Mucosa of descending colon (tissue), 3 donors: ENCODE data around the gene PDXP. TPM values are rescaled to one million over a fixed set of nuclear protein-coding genes. Genes with fewer than 3 reads are reported as not detected.
"Not testable (repeated sequence)": the region's sequence is repeated elsewhere in the genome, so short reads cannot be mapped to it uniquely, and the experiment has no call there.

Experiments used
- ATAC-seq: fragments of 200-7000 bp; cut with Tn5 transposase; one replicate; pipeline ENCODE4 v1.9.1; 2020; ENCODE audit warnings: mild to moderate bottlenecking, moderate library complexity
- DNase-seq, 3 donors: peaks; one replicate each; pipeline ENCODE4 v3.0.0-alpha.2; 2020
- H3K36me3 ChIP-seq: fragments of 200-600 bp; one replicate; pipeline ENCODE4 v1.8.0; 2021; ENCODE audit warnings: low read depth, mild to moderate bottlenecking
- H3K4me1 ChIP-seq: fragments of 200-600 bp; one replicate; pipeline ENCODE4 v1.8.0; 2021; ENCODE audit warnings: low read depth, mild to moderate bottlenecking
- H3K4me3 ChIP-seq: fragments of 200-600 bp; one replicate; pipeline ENCODE4 v1.8.0; 2021; ENCODE audit warnings: mild to moderate bottlenecking
- H3K9me3 ChIP-seq: fragments of 200-600 bp; one replicate; pipeline ENCODE4 v1.8.0; 2021; ENCODE audit warnings: mild to moderate bottlenecking
- intact Hi-C, 2 donors: fragments of 100-400 bp; cut with DNase I in 1 of 2; cut with micrococcal nuclease in 1 of 2; formaldehyde crosslinking; loops; one replicate each; pipeline versions ENCODE4 v1.11.0 to v1.11.1; 2022; cut with DNase I, micrococcal nuclease
- total RNA-seq, 3 donors: library from RNA; stranded (reverse); fragmentation: NEBNext Ultra II Directional in 2 of 3; extraction: Animal tissue kit (Norgen Biotek cat#: 25700) in 2 of 3; gene quantifications; one replicate each; pipeline versions ENCODE4 v1.2.1 to v1.2.4, GENCODE V29; 2021 to 2023
- TF ChIP-seq, protein P1 (sequence below): fragments of 200-600 bp; IDR thresholded peaks from one replicate; pipeline ENCODE4 v1.8.0; 2022; ENCODE audit warnings: antibody characterized with exemption, mild to moderate bottlenecking
- donor health status: DM: no; HTN: no; CAD: no; lungs with moderate emphysema.
- donor health status: DM: no; HTN: no; CAD: no.
- donor health status: DM: no; HTN: yes; CAD: no.

PDXP gene
- total RNA-seq, 3 donors from 2014 or later: 26.8 to 43.3 (median 40.6) TPM

DNA sequence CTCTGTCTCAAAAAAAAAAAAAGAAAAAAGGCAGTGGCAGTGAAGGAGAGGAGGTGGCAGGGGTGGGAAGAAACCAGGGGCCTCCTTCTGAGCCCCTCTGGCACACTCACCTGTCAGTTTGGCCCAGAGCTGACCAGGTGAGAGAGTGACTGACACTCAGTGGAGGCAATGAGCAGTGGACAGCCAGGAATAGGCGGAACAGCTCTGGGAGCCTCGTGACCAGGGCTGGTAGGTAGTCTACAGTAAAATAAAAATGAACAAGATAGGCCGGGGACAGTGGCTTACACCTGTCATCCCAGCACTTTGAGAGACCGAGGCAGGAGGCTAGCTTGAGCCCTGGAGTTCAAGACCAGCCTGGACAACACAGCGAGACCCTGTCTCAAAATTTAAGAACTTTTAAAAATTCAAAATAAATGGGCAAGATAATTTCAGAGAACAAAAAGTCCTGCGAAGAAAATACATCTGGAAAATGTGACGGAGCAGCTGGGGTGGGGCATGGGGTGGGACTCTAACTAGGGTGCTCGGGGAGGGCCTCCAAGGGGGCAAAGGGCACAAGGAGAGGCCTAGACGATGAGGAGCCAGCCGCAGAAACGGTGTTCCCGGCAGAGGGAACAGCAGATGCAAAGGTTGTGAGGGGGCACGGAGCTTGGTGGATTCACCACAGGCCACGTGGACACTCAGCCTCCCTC lies 3.8 kb upstream of the PDXP start:
- H3K4me3 ChIP-seq: no peak overlapping the region
- H3K9me3 ChIP-seq: no peaks in the 10 kb centered on the region
- intact Hi-C loops: no loop called here
- peaks cover 4% of the 10 kb centered on the region for H3K36me3 ChIP-seq
- H3K4me1 ChIP-seq: peaks cover 27% of the 10 kb centered on the region
- TF ChIP-seq, protein P1, sequence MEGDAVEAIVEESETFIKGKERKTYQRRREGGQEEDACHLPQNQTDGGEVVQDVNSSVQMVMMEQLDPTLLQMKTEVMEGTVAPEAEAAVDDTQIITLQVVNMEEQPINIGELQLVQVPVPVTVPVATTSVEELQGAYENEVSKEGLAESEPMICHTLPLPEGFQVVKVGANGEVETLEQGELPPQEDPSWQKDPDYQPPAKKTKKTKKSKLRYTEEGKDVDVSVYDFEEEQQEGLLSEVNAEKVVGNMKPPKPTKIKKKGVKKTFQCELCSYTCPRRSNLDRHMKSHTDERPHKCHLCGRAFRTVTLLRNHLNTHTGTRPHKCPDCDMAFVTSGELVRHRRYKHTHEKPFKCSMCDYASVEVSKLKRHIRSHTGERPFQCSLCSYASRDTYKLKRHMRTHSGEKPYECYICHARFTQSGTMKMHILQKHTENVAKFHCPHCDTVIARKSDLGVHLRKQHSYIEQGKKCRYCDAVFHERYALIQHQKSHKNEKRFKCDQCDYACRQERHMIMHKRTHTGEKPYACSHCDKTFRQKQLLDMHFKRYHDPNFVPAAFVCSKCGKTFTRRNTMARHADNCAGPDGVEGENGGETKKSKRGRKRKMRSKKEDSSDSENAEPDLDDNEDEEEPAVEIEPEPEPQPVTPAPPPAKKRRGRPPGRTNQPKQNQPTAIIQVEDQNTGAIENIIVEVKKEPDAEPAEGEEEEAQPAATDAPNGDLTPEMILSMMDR: no peak
- DNase-seq (peak; percentile 82 to 84 (median 83)), ATAC-seq (peak; percentile 46)

DNA sequence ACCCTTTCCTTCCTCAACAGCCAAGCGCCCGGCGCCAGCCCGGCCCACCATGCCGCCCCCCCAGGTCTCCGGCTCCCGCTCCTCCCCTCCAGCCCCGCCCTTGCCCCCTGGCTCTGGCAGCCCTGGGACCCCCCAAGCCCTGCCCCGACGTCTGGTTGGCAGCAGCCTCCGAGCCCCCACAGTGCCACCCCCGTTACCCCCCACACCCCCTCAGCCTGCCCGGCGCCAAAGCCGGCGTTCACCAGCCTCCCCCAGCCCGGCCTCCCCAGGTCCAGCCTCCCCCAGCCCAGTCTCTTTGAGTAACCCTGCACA lies 3.3 kb upstream of the PDXP start:
- peaks cover 4% of the 10 kb centered on the region for H3K36me3 ChIP-seq
- ATAC-seq (no peak), DNase-seq (no peak)
- no peak overlapping the region for H3K4me3 ChIP-seq
- peaks cover 31% of the 10 kb centered on the region for H3K4me1 ChIP-seq
- H3K9me3 ChIP-seq: no peaks in the 10 kb centered on the region
- TF ChIP-seq, protein P1: no peak
- intact Hi-C loops: no loop called here

DNA sequence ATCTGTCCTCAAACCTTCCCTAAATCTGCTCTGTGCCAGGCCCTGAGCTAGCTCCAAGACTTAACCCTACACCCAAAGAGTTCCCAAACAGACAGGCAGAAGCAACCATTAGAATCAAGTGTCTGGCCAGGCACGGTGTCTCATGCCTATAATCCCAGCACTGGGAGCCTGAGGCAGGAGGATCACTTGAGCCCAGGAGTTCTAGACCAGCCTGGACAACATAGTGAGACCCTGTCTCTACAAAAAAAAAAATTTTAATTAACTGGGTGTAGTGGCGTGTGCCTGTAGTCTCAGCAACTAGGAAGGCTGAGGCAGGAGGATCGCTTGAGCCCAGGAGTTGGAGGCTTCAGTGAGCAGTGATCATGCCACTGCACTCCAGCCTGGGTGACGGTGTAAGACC lies 1.9 kb upstream of the PDXP start:
- H3K9me3 ChIP-seq, H3K36me3 ChIP-seq, intact Hi-C loops, H3K4me3 ChIP-seq, ATAC-seq, DNase-seq: not testable (repeated sequence)
- H3K4me1 ChIP-seq: peaks cover 43% of the 10 kb centered on the region

DNA sequence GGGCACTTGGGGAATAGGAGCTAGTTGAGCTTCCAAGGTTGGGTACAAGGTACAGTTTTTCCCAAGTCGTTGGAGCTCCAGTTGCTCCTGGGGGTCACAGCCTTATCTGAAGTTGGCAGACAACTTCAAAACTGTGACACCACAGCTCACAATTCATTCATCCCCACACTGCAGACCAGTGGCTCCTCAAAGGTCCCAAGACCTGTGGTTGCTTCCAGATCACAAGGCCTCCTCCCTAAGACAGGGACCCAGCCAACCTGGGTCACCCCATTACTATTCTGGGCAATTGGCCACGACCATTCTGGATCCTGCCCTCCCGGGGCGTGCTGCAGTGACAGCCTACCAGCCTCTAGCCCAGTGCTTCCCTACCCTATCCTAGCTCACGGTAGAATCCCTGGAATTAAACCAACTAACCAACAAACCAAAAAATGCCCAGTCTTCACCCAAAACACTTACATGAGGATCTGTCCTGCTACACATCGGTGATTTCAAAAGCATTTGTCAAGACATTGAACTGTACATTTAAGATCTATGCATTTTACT lies 862 bp upstream of the PDXP start:
- TF ChIP-seq, protein P1: no peak
- Histone ChIP-seq H3K36me3 (peaks cover 4% of the 10 kb centered on the region), H3K9me3 (no peaks in the 10 kb centered on the region), H3K4me1 (peaks cover 51% of the 10 kb centered on the region), H3K4me3 (peak overlapping the region; percentile 46)
- ATAC-seq (no peak), DNase-seq (peak in 1 of 3 donors; percentile 32)
- intact Hi-C loops: no loop called here

DNA sequence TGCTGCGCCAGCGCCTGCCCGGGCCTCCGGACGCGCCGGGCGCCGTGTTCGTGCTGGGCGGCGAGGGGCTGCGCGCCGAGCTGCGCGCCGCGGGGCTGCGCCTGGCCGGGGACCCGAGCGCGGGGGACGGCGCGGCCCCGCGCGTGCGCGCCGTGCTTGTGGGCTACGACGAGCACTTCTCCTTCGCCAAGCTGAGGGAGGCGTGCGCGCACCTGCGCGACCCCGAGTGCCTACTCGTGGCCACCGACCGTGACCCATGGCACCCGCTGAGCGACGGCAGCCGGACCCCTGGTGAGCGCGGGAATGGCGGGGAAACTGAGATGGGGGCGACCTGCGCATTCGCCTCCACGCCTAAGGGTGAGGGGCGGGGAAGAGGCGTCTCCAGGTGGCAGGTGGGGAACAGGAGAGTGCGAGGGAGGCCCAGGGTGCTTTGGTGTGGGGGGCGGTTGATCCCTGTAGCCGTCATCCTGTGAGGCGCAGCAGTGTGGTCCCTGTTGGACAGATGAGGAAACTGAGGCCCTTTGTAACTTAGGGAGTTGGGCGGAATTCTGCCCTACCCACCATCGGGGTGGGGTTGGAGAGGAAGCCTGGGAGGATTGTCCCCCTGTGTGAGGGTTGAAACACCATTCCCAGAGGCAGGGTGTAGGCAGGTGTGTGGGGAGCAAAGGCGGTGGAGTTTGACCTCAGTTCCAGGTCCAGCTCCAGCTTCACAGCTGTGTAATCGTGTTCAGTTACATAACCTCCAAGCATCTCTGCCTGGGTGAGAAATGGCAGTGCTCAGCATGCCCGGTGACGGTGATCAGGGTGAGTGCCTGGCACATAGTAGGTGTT lies 758 bp downstream of the PDXP start:
- H3K9me3 ChIP-seq: no peaks in the 10 kb centered on the region
- H3K36me3 ChIP-seq: no peaks in the 10 kb centered on the region
- peak overlapping the region; percentile 46 for H3K4me3 ChIP-seq
- TF ChIP-seq, protein P1: no peak
- peaks cover 51% of the 10 kb centered on the region for H3K4me1 ChIP-seq
- peak; percentile 57 for ATAC-seq
- peak; percentile 77 to 81 (median 80) for DNase-seq
- intact Hi-C loops: no loop called here
